SIG-M5 treated with dmso at 0.1 percent for 504 hours (cell line): ENCODE measurements around the gene COL4A1.

Source experiments
- DNase-seq: peaks from one replicate; lab custom pipeline; 2025; ENCODE audit not compliant: unreplicated experiment; lab: John Stamatoyannopoulos, UW

COL4A1 gene

DNA sequence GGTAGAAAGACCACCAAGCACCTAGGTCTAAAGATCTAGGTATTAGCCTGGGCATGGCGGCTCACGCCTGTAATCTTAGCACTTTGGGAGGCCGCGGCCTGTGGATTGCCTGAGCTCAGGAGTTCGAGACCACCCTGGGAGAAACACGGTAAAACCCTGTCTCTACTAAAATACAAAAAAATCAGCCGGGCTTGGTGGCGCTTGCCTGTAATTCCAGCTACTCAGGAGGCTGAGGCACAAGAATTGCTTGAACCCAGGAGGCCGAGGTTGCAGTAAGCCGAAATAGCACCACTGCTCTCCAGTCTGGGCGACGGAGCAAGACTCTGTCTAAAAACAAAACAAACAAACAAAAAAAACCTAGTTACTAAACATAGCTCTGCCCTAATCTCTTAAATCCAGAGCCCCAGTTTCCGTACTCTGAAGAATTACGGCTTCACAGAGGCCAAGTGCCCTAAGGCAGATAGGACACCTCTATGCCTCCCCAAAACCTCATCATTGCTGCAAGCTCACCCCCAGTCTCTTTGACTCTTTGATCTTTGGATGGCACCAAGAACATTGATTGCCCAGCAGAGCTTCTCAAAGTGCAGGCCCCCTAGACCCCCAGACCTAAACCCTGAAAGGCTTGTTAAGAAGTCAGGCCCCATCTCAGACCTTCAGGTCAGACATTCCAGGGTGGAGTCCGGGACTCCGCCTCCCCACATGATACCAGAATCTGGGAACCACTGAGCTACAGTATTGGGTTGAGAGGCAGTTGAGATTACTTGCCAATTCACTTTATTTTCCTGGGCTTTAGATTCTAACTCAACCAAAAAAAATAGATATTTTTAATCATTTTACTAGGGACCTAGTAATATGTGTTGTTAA is 2.9 kb upstream of the COL4A1 start:
- no peak for DNase-seq

DNA sequence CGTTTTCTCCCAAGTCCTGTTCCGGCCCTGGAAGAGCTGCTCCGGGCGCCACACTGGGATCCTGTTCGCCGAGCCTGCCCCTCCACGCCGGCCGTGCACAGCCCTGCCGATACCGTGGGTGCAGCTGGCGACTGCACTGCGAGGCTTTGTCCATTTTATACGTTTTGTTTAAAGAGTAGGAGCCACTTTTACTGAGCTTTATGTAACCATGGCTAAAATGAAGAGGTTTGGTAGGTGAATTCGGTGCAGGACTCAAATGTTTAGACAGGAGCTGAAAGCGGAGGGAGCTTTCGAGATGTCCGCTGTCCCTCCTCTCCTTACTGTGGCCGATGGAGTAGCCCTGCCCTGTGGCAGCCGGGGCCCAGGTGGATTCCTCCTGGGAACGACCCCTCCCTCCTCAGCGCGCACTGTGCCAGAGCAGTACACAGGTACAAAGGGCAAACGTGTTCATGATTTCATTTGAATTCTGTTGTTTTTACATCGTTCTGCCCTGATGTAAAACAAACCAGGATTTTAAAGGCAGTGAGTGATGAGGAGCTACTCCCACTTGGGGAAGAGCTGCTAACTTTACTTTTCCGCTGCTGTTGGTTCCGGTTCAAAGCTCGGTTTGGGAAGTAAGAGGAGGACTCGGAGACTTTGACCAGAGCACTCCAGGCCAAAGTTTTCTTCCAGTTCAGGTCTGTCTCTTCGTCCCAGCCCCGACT is 1.9 kb upstream of the COL4A1 start:
- DNase-seq: no peak

DNA sequence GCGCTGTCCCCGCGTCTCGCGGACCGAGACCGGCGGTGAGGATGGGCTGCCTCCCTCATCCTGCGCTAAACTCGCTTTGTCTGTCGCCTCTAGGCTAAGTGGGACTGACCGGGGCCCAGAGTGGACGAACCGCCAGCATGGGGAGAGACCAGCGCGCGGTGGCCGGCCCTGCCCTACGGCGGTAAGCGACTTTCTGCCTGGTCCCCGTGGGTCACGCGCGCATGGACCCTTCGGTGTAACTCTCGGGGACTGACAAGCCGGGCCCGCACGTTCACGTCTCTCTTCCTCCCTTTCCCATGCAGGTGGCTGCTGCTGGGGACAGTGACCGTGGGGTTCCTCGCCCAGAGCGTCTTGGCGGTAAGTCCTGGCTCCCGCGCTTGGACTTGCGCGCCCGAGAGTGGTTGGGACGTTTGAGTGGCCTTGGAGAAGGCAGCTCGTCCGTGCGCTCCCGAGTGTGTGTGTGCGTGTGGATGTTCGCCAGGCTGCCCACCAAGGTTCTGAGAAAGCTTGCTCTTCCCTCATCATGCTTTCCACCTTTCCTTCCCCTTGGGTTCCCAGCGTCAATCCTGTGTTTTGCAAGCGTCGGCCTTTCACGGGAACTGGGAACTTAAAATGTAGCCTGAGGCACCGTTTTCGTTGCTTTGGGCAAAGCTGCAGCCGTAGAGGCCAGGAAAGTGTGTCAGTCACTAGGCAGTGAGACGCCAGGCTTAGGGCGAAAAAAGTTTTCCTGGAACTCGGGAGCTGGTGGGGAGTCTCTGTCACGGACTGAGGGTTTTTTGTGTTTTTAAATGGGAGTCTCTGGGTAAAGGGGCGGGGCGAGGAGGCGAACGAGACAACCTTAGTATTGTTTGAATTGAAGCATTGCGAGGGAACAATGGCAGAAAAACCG is 1.1 kb upstream of the COL4A1 start:
- DNase-seq: no peak

DNA sequence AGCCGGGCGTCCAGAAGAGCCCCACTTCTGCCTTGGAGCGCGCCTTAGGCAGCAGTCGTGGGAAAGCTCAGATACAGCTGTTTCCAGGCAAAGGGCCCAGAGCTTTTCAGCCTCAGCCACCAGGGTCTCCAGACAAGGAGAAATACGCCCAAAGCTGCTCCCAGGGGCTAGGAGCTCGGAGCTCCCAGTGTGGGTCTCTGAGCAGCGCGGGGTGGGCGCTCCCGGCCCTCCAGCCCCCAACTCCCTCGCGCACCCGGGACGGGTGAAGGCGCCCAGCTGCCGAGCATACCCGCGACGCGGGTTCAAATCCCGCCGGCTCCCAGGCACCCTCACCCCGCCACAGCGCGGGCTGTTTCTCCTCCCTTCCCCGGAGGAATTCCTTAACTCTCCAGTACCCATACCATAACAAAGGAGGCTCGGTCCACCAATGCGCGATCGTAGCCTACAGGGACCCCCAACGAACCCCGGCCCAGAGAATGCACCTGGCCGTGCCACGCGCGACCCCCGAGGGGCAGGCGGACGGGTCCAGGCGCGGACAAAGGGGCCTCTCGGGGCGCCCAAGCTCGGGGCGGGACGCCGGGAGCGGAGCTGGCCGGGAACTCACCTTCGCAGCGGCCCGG is 507 bp downstream of the COL4A1 start:
- DNase-seq: no peak

DNA sequence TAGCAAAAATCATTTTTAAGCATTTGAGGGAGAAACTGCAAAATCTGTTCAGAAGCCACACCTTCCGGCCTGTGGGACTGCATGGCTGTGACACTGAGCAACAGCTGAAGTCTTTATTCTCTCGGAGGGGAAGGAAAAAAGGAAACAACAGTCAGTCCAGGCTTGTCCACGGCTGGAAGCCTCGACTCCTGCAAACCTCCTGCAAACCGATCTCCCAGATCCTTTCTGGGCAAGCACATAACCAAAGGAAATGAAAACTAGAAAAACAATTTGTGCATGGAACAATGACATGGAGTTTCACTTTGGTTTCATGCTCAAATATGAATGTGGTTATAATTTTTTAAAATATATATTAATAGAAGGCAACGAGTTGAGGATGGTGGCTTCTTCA is 1.0 kb downstream of the COL4A1 start:
- no peak for DNase-seq

DNA sequence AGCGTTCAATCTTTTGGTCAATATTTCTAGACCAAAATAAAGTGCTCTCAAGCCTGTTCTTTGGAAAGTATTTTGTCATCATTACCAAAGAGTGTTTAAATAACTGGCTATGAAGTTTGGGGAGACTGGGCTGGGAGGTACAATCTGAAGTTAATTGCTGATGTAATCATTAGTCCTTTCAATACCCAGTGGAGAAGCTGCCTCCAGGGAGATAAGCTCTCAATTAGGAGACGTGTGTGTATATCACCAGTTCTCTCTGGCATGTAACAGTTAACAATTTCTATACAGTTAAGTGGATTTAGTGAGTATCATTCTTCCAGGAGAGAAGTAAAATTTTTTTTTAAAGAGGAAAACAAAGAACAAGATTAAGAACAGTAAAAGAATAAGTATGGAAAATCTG is 1.4 kb downstream of the COL4A1 start:
- DNase-seq: no peak

DNA sequence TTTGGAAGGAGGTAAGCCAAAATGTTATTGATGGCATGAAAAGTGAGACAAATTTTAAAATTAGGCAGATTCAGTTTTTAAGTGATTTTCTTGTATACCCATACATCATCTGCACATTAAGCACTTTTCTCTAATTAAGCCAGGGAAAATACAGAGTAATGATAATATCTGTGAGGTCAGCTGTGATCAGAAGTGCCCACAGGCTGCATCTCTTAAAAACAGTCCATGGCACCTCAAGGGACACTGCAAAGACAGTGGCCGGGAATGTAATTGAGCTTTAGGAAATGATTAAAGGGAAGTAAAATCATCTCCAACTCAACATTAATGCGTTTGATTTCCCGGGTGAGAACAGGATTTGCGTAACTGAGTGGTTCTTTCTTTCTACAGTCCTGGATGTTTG is 2.0 kb downstream of the COL4A1 start:
- DNase-seq: no peak

DNA sequence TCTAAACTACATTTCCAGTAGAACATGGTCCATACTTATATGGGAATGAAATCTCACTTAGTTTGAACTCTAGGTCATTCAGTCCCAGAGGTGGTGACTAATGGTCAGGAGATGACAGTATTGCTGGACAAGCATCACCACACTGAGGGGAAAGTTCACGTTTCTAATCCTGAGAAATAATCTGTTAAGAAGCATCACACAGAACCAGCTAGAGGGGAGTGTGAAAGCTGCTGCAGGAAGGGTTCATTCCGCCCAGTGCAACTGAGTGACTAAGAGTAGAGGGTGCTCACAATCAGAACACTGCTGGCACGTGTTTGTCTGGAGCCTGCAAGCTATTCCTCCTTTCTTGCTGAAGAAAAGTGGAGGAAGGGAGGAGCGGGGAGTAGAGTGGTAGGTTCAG is 2.7 kb downstream of the COL4A1 start:
- no peak for DNase-seq

DNA sequence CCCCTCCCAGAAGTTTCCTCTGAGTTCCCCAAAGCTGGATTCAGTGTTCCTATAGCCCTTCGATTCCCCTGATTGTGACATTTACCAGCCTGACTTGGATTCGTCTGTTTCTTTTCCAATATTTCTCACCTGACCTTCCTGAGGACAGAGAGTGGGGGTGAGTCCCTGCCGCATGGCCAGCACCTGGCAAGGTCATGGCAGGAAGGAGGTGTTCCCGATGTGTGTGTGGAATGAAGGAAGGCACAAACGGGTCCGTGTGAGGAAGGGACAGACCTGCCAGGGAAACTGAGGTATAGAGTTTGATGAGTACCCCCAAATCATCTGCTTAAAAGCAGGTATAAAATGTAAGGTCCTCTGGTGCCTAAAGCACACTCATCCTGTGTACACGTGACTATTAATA is 3.3 kb downstream of the COL4A1 start:
- DNase-seq: no peak

DNA sequence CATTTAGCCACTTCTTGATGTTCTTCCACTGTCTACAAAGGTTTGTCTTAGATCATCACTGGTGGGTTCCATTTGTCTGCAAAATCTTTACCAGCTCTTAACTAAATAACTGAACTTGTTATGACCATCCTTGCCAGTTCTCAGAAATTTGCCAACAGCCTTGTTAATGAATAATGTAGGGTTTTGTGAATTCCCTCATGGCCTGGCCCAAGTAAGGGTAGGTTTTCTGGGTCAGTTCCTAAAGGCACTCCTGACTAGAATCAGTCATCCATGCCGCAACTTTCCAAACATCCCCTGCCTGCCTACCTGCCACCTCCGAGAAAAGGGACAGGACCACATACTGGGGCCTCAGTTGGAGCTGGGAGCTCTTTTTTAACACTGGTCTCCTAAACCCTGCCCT is 4.0 kb downstream of the COL4A1 start:
- DNase-seq: no peak

DNA sequence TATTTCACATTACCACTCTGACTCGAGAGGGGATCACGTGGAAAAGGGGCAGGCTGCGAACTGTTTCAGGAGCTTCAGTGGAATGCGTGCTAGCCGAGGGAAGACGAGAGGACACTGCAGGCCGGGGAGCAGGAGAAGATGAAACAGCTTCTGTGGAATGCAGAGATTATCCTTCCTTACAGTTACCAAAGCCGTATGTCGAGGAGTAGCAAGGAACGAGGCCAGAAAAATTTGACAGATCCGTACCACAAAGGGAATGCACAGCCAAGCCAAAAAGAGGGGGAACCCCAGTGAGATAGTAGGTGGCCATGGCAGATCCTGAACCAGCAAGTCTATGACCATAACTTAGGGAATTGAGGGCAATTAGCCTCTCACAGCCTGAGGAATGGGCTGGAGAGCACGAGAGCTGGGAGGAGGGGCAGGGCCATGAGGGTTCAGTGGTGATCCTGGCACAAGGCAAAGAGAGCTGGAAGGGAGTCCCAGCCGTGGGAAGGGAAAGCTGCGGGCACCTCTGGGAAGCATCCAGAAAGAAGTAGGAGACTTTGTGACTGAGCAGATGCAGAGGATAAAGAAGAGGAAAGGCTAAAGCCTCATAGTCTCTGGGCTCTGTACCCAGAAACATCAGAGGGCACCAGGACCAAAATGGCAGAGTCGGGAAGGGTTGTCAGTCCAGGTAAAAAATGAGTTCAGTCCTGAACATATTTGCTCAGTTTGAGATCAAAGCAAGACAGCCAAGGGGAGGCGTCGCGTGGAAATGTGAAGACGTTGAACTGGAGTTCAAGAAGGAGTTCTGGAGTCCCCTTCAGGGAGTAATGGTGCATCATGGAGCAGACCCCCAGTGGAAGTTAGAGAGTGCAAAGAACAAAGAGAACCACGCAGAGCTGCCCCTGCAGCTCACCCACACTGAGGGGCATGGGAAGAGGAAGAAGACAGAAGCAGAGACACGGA is 5.1 kb downstream of the COL4A1 start:
- DNase-seq: no peak

DNA sequence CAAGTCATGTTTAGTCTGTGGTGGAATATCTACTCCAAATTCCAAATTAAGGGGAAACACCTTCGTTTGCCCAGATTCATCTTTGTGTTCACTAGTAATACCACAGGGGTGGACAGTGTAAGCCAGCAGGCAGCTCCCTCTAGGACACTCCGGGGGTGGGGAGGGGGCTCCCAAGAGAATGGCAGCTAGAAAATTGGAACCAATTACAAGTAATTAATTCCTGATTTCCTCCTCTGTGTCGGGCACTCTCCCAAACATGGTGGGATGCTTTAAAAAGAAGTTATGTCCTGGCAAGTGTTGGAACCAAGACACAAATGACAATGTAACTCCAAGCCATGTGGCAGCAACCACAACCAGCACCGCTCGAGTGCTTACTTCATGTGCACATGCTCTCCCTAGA is 5.9 kb downstream of the COL4A1 start:
- no peak for DNase-seq

DNA sequence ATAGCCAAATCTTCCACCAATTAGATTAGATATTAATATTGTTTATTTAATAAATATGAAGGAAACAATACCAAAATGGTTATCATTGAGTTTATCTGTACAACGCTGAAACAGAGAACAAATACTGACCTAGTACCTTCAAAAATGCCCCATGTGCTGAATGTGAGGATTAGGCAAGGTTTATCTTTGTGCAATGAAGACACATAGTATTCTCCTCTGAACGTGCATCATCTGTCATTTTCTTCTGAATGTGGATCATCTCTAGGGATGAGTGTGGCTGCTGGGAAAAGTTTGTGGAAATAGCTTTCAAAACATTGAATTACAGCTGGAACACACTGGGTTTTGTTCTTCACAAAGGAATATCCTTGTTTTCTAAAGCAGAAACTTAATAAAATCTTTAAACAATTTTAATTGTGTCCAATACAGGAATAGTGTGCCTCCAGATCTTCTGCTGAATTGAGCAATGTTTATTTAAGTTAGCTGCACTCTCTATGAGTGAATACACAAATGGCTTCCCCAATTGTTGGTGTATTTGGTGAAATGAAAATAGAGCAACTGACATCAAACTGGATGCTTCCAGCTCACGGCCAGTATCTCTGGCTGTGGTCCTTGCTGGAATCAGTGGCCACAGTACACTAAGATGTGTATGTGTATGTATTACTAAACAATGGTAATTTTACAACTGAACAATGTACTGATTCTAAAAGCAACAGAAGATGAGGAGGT is 6.7 kb downstream of the COL4A1 start:
- DNase-seq: no peak

DNA sequence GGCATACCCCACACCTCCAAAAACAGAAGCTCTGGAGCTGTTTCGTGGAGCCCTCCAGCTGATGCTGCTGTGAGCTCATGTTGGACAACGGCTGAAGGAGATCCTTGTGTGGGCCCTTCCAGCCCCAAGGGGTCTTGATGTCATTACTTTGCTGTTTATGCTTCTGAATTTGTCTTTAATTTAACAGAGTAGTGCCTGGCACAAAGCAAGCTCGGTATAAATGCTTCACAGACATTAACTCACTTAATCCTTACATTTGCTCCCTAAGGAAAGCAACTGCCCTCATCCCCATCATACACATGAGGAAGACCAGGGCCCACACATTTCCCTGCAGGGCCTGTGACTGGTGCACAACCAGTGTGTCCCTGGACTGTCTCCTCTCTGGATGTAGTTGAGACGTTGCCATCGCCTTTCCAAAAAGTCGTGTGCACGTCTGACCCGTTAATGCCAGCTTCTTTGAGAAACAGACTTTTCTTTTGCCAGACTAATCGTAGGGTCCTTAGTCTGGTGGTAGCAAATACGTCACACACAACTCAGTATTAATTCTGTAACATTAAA is 7.6 kb downstream of the COL4A1 start:
- no peak for DNase-seq

DNA sequence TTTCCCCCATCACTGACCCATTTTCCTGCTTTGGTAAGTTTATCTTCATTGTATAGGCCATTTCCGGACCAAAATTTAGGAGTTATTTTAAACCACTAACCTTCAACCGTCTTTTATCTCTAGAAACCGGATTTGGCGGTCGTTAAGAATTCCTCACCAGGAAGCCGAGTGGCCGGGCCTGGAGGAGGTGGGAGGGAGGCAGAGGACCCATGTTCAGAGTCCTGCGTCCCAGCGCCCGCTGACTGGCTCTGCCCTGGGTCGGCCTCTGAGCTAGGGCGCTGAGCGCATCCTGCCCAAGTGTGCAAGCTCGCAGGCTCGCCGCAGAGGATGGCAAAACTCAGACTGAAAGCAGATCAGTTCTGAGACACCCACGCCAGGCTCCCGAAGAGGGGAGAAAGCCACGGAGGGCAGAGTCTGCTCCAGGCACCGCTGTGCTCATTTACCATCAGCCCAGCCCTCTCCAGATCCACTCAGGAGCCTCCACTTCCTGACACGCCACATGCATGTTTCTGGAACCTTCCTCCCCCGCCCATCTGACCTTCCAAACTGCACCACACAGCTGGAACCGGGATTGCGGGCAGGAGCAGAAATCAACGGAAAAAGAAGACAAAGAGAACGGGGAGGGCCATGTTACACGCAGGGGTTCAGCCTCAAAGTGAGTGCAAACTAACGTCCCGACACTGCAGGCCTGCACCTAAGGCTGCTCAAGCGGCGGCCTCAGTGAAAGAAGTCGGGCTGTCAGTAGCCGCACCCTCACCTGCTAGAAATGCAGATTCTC is 8.3 kb downstream of the COL4A1 start:
- DNase-seq: no peak

DNA sequence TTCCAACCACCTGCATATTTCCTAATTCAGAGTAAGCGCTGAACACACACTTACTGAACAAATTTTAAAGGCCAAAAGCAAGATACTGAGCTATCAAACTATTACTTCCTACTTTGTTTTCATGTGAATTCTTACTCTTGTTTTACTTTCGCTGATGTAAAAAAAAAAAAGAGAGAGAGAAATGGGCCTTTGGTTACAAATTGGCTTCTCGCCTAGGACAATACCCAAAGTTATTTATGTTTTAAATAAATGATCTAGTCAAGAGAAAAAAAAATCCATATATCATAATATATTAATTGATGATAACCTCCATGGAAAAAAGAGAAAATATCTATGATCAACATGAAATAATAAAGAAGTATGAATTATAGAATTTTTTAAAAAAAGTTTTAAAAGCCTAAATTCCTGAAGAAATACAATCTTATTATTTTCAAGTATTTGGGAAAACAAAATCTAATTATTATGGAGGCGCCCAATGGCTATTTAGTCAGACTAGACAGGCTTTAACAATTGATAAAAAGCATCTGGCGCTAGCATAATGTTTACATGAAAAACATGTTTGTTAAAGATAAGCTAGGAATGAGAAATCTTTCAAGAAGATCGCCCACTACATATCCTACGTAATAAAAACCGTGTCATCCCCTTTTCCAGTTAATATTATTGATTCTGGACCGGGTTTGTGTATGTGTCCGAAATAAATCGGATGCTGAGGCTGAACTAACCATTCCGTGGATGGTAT is 9.0 kb downstream of the COL4A1 start:
- no peak for DNase-seq

DNA sequence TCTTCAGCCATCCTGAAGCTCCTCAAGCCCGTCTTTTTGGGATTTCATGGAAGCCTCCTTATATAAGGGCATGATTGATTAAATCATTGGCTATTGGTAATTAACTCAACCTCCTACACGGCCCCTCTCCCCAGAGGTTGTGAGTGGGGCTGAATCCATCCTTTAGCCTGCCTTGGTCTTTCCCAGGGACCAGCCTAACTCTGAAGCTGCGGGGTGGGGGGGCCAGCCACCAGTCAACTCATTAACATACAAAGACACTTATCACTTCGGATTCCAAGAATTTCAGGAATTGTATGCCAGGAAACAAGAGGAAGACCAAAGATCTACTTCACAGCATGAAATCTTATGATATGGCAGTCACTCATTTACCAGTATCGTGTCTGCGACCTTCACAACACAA is 9.9 kb downstream of the COL4A1 start:
- no peak for DNase-seq

DNA sequence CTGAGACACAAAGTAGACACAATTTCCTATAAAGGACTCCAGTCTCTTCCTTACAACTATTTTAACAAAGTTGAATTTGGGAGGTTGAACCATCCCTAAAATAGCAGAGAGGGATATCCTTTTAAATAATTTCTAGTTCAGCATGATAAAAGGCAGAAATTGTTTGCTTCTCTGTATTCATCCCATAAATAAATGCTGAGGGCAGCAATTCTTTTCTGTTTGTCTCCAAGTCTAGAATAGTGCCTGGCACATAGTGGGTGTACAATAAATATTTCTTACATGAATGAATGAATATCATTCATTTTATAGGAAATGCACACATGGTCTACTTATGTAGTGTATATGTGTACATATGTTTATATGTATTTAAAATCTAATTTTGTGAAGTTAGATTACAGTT is 12.3 kb downstream of the COL4A1 start:
- DNase-seq: no peak
